MCF 10A (cell line): ENCODE results near the gene MYL3. TPM values are rescaled to one million over a fixed set of nuclear protein-coding genes. Genes with fewer than 3 reads are reported as not detected.

ENCODE experiments used
- BruUV-seq: library from RNA; stranded (reverse); fragments of 400-500 nt; replicated peaks from 2 replicates; lab custom pipeline; 2021; lab: Mats Ljungman, UMichigan
- CTCF ChIA-PET: fragments of 300-600 bp; sonication (Branson Sonifier 250); formaldehyde crosslinking; extraction: SDS; loops from one replicate; lab custom pipeline; 2021; ENCODE audit warnings: antibody characterized with exemption, inconsistent platforms; lab: Yijun Ruan, JAX
- POLR2A ChIA-PET: fragments of 300-600, 350-650 bp; sonication (Branson Sonifier 250); formaldehyde crosslinking; extraction: SDS; loops from one replicate; lab custom pipeline; 2020; ENCODE audit warnings: antibody characterized with exemption, inconsistent platforms; lab: Yijun Ruan, JAX
- DNase-seq: peaks from one replicate; pipeline ENCODE4 v3.0.0-alpha.2; 2018; ENCODE audit not compliant: unreplicated experiment
- H3K27ac Mint-ChIP-seq: one replicate; pipeline ENCODE4 v1.8.0; 2022; ENCODE audit warnings: mild to moderate bottlenecking, low read depth, mixed read lengths; ENCODE audit not compliant: unreplicated experiment
- H3K27me3 Mint-ChIP-seq: one replicate; pipeline ENCODE4 v1.8.0; 2022; ENCODE audit warnings: mixed read lengths; ENCODE audit not compliant: insufficient read depth, unreplicated experiment
- H3K36me3 Mint-ChIP-seq: one replicate; pipeline ENCODE4 v1.8.0; 2022; ENCODE audit warnings: mild to moderate bottlenecking, moderate library complexity, mixed read lengths; ENCODE audit not compliant: insufficient read depth, unreplicated experiment
- H3K4me1 Mint-ChIP-seq: one replicate; pipeline ENCODE4 v1.8.0; 2022; ENCODE audit warnings: mixed read lengths; ENCODE audit not compliant: insufficient read depth, unreplicated experiment
- H3K4me3 Mint-ChIP-seq: one replicate; pipeline ENCODE4 v1.8.0; 2022; ENCODE audit warnings: mild to moderate bottlenecking, moderate library complexity, mixed read lengths; ENCODE audit not compliant: unreplicated experiment
- H3K9me3 Mint-ChIP-seq: one replicate; pipeline ENCODE4 v1.8.0; 2022; ENCODE audit warnings: mixed read lengths; ENCODE audit not compliant: unreplicated experiment
- intact Hi-C: fragments of 100-400 bp; cut with micrococcal nuclease; formaldehyde crosslinking; loops from 2 replicates; pipeline ENCODE4 v1.14.1; 2022
- total RNA-seq: library from RNA; stranded (reverse); gene quantifications from 2 replicates; pipeline ENCODE4 v1.2.3, GENCODE V29; 2022
- TF ChIP-seq, protein P1 (sequence below): fragments of 200-600 bp; IDR thresholded peaks from one replicate; pipeline ENCODE4 v1.8.0; 2022; ENCODE audit warnings: antibody characterized with exemption, mild to moderate bottlenecking; ENCODE audit not compliant: unreplicated experiment

MYL3 gene
- total RNA-seq, 1 experiment from 2014 or later: not detected

DNA sequence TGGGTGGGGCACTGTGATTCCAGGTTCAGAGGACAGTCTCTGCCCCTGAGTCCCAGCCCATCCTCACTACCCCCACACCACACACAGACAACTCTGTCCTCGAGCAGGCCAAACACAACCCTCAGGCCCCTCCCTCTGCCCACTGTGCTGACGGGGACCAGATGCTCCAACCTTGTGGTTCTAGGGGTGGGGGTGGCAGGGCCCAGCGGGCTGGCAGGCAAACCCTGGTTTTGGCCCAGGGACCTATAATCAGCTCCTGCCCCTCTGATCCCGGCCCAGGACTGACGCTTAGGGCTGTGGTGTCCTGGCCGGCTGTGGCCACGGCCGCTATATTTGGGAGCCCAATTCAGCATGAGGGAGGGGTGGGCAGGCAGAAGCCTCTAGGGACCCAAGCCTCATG, 5.0 kb upstream of the MYL3 start:
- TF ChIP-seq, protein P1, sequence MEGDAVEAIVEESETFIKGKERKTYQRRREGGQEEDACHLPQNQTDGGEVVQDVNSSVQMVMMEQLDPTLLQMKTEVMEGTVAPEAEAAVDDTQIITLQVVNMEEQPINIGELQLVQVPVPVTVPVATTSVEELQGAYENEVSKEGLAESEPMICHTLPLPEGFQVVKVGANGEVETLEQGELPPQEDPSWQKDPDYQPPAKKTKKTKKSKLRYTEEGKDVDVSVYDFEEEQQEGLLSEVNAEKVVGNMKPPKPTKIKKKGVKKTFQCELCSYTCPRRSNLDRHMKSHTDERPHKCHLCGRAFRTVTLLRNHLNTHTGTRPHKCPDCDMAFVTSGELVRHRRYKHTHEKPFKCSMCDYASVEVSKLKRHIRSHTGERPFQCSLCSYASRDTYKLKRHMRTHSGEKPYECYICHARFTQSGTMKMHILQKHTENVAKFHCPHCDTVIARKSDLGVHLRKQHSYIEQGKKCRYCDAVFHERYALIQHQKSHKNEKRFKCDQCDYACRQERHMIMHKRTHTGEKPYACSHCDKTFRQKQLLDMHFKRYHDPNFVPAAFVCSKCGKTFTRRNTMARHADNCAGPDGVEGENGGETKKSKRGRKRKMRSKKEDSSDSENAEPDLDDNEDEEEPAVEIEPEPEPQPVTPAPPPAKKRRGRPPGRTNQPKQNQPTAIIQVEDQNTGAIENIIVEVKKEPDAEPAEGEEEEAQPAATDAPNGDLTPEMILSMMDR: no peak
- POLR2A ChIA-PET: no interaction called here
- no peak overlapping the region for H3K27ac Mint-ChIP-seq
- peaks cover 25% of the 10 kb centered on the region for H3K27me3 Mint-ChIP-seq
- H3K4me1 Mint-ChIP-seq: peaks cover 11% of the 10 kb centered on the region
- no peaks in the 10 kb centered on the region for H3K36me3 Mint-ChIP-seq
- no peak overlapping the region for H3K4me3 Mint-ChIP-seq
- H3K9me3 Mint-ChIP-seq: no peaks in the 10 kb centered on the region
- intact Hi-C loops: no loop called here
- no TSS peak for BruUV-seq
- DNase-seq: no peak
- CTCF ChIA-PET: no interaction called here

DNA sequence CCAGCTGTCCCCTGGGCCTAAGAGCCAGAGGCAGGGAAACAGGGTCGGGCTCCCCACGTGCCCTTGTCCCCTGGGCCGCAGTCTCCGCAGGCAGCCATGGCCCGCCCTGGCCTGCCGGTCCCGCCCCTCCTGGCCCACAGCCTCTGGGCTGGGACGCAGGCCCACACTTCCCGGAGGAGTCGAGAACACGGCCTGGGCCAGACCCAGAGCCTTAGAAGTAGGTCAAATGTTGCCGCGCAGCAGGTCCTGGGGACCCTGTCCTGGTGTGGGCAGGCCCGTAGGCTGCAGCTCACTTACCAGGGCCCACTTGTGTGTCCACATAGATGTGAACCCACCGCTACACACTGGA, 4.3 kb upstream of the MYL3 start:
- no peaks in the 10 kb centered on the region for H3K9me3 Mint-ChIP-seq
- H3K4me1 Mint-ChIP-seq: peaks cover 11% of the 10 kb centered on the region
- H3K4me3 Mint-ChIP-seq: no peak overlapping the region
- TF ChIP-seq, protein P1: no peak
- ChIA-PET POLR2A (no interaction called here), CTCF (interaction anchor here (0.6 to 2.2 kb wide), 16 partner anchors 8 to 590 kb away, joined by 3 to 12 read pairs (median 6); no protein-coding TSS in a partner anchor)
- intact Hi-C loops: no loop called here
- DNase-seq: no peak
- no peaks in the 10 kb centered on the region for H3K36me3 Mint-ChIP-seq
- no peak overlapping the region for H3K27ac Mint-ChIP-seq
- BruUV-seq: no TSS peak
- H3K27me3 Mint-ChIP-seq: peaks cover 25% of the 10 kb centered on the region

DNA sequence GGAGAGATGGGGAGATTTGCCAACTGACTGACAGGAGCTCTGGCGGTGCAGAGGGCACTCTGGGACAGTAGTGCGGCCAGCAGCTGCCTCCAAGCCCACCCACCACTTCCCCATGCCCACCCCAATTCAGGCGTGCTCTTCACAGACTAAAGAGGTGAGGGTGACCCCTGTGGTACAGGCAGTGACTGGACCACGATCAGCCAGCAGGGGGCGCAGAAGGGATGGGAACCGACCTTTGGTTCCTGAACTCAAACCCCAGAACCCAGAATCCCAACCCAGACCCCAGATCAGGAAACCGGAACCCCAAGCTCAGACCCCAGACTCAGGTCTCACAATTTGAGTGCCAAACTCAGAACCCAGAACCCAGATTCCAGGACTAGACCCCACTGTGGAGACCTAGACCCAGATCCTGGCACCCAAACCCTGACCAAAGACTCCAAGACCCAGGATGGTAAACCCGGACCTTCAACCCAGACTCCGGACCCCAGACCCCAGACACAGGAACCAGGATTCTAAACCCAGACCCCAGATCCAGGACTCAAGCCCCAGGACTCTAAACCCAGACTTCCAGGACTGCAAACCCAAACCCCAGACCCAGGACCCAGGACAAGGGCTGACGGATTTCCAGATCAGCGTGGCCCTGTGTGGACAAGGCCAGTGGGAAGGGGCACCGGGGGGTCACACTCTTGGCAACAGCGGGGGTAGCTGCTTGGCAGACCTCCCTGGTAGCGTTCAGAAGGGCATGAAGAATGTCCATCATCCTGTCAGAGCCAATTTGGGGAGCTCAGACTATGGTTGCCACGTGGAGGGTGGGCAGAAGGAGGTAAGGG, 3.7 kb upstream of the MYL3 start:
- H3K27ac Mint-ChIP-seq: no peak overlapping the region

More for the DNA sequence above, 3.7 kb upstream of the MYL3 start:
- H3K36me3 Mint-ChIP-seq: no peaks in the 10 kb centered on the region
- H3K4me1 Mint-ChIP-seq: peaks cover 11% of the 10 kb centered on the region
- peaks cover 25% of the 10 kb centered on the region for H3K27me3 Mint-ChIP-seq
- no peak overlapping the region for H3K4me3 Mint-ChIP-seq
- H3K9me3 Mint-ChIP-seq: no peaks in the 10 kb centered on the region
- BruUV-seq: no TSS peak
- POLR2A ChIA-PET: no interaction called here
- DNase-seq: peak; percentile 65
- TF ChIP-seq, protein P1: peak; percentile 81
- CTCF ChIA-PET: interaction anchor here (0.6 to 2.2 kb wide), 33 partner anchors 9 to 1633 kb away, joined by 3 to 14 read pairs (median 4); partner anchors contain the start of gene PTH1R
- intact Hi-C loops: loop anchor here (1.0 kb wide), 3 partner anchors 28 to 457 kb away; no protein-coding TSS in a partner anchor
